Astrocyte (in vitro differentiated cells and primary cell): ENCODE measurements around the gene MRPL27. TPM values are rescaled to one million over a fixed set of nuclear protein-coding genes. Genes with fewer than 3 reads are reported as not detected.
A peak's percentile ranks its signal among the peaks of the same experiment; 100 is the strongest.

Experiments
- DNase-seq: peaks from one replicate; pipeline ENCODE4 v3.0.0-alpha.2; 2010; ENCODE audit warnings: low read depth
- FAIRE-seq: peaks from 2 replicates; lab custom pipeline; 2011; peaks lifted over from hg19 to GRCh38; lab: Jason Lieb, UNC
- H2AFZ ChIP-seq: 2 replicates; pipeline ENCODE4 v1.6.0; 2012; ENCODE audit warnings: low read depth, low read length, inconsistent platforms
- H3K27ac ChIP-seq: 2 replicates; pipeline ENCODE4 v1.5.1; 2011; ENCODE audit warnings: low read depth, low read length, inconsistent platforms
- H3K27me3 ChIP-seq: 2 replicates; pipeline ENCODE4 v1.6.0; 2011; ENCODE audit warnings: low read length, inconsistent platforms; ENCODE audit not compliant: insufficient read depth
- H3K36me3 ChIP-seq: 2 replicates; pipeline ENCODE4 v1.5.1; 2011; ENCODE audit warnings: low read length, inconsistent platforms; ENCODE audit not compliant: insufficient read depth
- H3K4me1 ChIP-seq: 2 replicates; pipeline ENCODE4 v1.5.1; 2011; ENCODE audit warnings: low read length, inconsistent platforms; ENCODE audit not compliant: insufficient read depth
- H3K4me2 ChIP-seq: 2 replicates; pipeline ENCODE4 v1.6.0; 2012; ENCODE audit warnings: low read length, inconsistent platforms
- H3K4me3 ChIP-seq: 2 replicates; pipeline ENCODE4 v1.5.1; 2011; ENCODE audit warnings: low read depth, mild to moderate bottlenecking, low read length, inconsistent platforms; ENCODE audit not compliant: insufficient read depth
- H3K79me2 ChIP-seq: 2 replicates; pipeline ENCODE4 v1.6.0; 2012; ENCODE audit warnings: mild to moderate bottlenecking, low read length, inconsistent platforms; ENCODE audit not compliant: insufficient read depth
- H3K9ac ChIP-seq: 2 replicates; pipeline ENCODE4 v1.6.0; 2012; ENCODE audit warnings: mild to moderate bottlenecking, low read length, inconsistent platforms
- H3K9me3 ChIP-seq: 2 replicates; pipeline ENCODE4 v1.5.1; 2012; ENCODE audit warnings: low read depth, mild to moderate bottlenecking, low read length, inconsistent platforms; ENCODE audit not compliant: insufficient read depth
- H4K20me1 ChIP-seq: 2 replicates; pipeline ENCODE4 v1.6.0; 2012; ENCODE audit warnings: low read length, inconsistent platforms; ENCODE audit not compliant: insufficient read depth
- H3K27ac Mint-ChIP-seq: one replicate; pipeline ENCODE4 v1.8.0; 2021; ENCODE audit warnings: mild to moderate bottlenecking, mixed read lengths; ENCODE audit not compliant: unreplicated experiment
- H3K27me3 Mint-ChIP-seq: one replicate; pipeline ENCODE4 v1.8.0; 2021; ENCODE audit warnings: low read depth, mixed read lengths; ENCODE audit not compliant: unreplicated experiment
- H3K36me3 Mint-ChIP-seq: one replicate; pipeline ENCODE4 v1.8.0; 2021; ENCODE audit warnings: low read depth, mixed read lengths; ENCODE audit not compliant: unreplicated experiment
- H3K4me1 Mint-ChIP-seq: one replicate; pipeline ENCODE4 v1.8.0; 2021; ENCODE audit warnings: low read depth, mixed read lengths; ENCODE audit not compliant: unreplicated experiment
- H3K4me3 Mint-ChIP-seq: one replicate; pipeline ENCODE4 v1.8.0; 2021; ENCODE audit warnings: mild to moderate bottlenecking, moderate library complexity, mixed read lengths; ENCODE audit not compliant: unreplicated experiment
- H3K9me3 Mint-ChIP-seq: one replicate; pipeline ENCODE4 v1.8.0; 2021; ENCODE audit warnings: mild to moderate bottlenecking, mixed read lengths; ENCODE audit not compliant: unreplicated experiment
- EZH2 ChIP-seq: IDR thresholded peaks from 2 replicates; pipeline ENCODE4 v1.6.1; 2012; ENCODE audit warnings: mild to moderate bottlenecking, low read length, inconsistent platforms; ENCODE audit not compliant: insufficient read depth
- total RNA-seq: library from RNA; stranded (reverse); gene quantifications from 2 replicates; pipeline ENCODE4 v1.2.1, GENCODE V29; 2021
- TF ChIP-seq, protein P1 (sequence below): IDR thresholded peaks from 2 replicates; pipeline ENCODE4 v1.5.1; 2011; ENCODE audit warnings: low read depth, mild to moderate bottlenecking, inconsistent platforms, low read length, moderate library complexity; ENCODE audit not compliant: insufficient read depth

MRPL27 gene
- total RNA-seq, 1 donor from 2014 or later = 57.3 TPM

DNA sequence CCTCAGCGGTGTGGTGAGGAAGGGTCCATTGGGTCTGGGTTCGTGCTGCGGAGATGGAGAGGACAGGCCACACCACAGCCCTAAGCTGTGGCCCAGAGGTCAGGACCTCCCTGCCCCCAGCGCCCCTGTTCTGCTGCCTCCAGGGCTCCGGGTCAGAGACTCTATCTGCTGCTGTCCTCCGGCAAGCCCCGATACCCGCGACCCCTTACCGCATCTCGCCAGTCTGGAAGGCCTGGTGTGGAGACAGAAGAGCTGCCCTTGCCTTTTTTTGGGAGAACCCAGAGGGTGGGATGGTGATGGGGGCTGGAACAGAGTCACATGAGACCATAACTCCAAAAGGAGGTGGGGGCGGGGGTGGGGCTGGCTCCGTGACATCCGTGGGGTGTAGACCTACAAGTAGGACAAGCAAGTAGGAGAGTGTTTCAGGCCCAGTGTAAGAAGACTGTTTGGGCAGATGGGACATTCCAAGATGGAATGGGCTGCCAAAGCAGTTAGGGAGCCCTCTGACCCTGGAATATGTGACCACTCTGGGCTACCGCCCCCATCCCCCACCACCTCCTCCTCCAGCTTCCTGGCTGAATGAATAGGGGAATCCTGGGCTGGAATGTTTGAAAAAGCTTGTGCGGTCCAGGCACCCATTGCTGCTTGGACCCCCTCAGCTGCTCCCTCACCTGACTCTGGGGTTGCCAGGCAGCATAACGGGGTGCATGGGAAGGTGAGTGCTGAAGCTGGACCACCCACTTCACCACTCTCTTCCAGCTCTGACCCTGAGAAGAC lies 25.7 kb downstream of the MRPL27 start:
- no peak for FAIRE-seq
- H3K27ac Mint-ChIP-seq = peak overlapping the region; percentile 62
- H3K9me3 Mint-ChIP-seq = no peaks in the 10 kb centered on the region
- Histone ChIP-seq H4K20me1 (peaks cover 38% of the 10 kb centered on the region), H3K36me3 (no peaks in the 10 kb centered on the region), H3K27ac (peak overlapping the region; percentile 20), H3K27me3 (peaks cover 2% of the 10 kb centered on the region), H3K9me3 (no peaks in the 10 kb centered on the region), H3K4me1 (peaks cover 27% of the 10 kb centered on the region), H3K4me2 (peak overlapping the region; percentile 89), H3K4me3 (peak overlapping the region; percentile 96), H2AFZ (no peak overlapping the region), H3K79me2 (peaks cover 43% of the 10 kb centered on the region), H3K9ac (peak overlapping the region; percentile 89)
- no peak for TF ChIP-seq EZH2
- TF ChIP-seq, protein P1, sequence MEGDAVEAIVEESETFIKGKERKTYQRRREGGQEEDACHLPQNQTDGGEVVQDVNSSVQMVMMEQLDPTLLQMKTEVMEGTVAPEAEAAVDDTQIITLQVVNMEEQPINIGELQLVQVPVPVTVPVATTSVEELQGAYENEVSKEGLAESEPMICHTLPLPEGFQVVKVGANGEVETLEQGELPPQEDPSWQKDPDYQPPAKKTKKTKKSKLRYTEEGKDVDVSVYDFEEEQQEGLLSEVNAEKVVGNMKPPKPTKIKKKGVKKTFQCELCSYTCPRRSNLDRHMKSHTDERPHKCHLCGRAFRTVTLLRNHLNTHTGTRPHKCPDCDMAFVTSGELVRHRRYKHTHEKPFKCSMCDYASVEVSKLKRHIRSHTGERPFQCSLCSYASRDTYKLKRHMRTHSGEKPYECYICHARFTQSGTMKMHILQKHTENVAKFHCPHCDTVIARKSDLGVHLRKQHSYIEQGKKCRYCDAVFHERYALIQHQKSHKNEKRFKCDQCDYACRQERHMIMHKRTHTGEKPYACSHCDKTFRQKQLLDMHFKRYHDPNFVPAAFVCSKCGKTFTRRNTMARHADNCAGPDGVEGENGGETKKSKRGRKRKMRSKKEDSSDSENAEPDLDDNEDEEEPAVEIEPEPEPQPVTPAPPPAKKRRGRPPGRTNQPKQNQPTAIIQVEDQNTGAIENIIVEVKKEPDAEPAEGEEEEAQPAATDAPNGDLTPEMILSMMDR = no peak
- H3K36me3 Mint-ChIP-seq = peaks cover 7% of the 10 kb centered on the region
- H3K4me1 Mint-ChIP-seq = peaks cover 18% of the 10 kb centered on the region
- H3K27me3 Mint-ChIP-seq = no peaks in the 10 kb centered on the region
- peak overlapping the region; percentile 94 for H3K4me3 Mint-ChIP-seq
- no peak for DNase-seq

GRCh38 chr17:50346313-50347116 lies 26.5 kb downstream of the MRPL27 start:
- FAIRE-seq (no peak), DNase-seq (no peak)
- Histone ChIP-seq H3K9me3 (no peaks in the 10 kb centered on the region), H3K4me2 (peak overlapping the region; percentile 89), H3K4me3 (peak overlapping the region; percentile 96), H3K4me1 (peaks cover 27% of the 10 kb centered on the region), H3K36me3 (no peaks in the 10 kb centered on the region), H3K27me3 (peaks cover 2% of the 10 kb centered on the region), H4K20me1 (peaks cover 30% of the 10 kb centered on the region), H3K9ac (peak overlapping the region; percentile 89), H2AFZ (peak overlapping the region; percentile 70), H3K27ac (peak overlapping the region; percentile 20), H3K79me2 (peaks cover 43% of the 10 kb centered on the region)
- TF ChIP-seq, protein P1 = no peak
- no peak for TF ChIP-seq EZH2
- Mint-ChIP-seq H3K36me3 (peaks cover 2% of the 10 kb centered on the region), H3K4me3 (peak overlapping the region; percentile 94), H3K9me3 (no peaks in the 10 kb centered on the region), H3K27me3 (no peaks in the 10 kb centered on the region), H3K27ac (peak overlapping the region; percentile 62), H3K4me1 (peaks cover 18% of the 10 kb centered on the region)
